Activated naive CD4-positive, alpha-beta T cell treated with anti-CD3 and anti-CD28 coated beads, Interleukin-2, amount 10 ng/mL, durations not matched to agents 7 days and 5 days (primary cell): ENCODE results near the gene PLXNA4.

Source experiments
- CTCF ChIA-PET: fragments of 350-600 bp; sonication (Branson Sonifier 250); formaldehyde crosslinking; loops from one replicate; lab custom pipeline; 2021; ENCODE audit warnings: antibody characterized with exemption; lab: Charles Lee
- DNase-seq: peaks from one replicate; pipeline ENCODE4 v3.0.0-alpha.2; 2020
- H3K27ac Mint-ChIP-seq: one replicate; pipeline ENCODE4 v1.8.0; 2021; ENCODE audit warnings: mild to moderate bottlenecking, moderate library complexity, mixed read lengths
- H3K27me3 Mint-ChIP-seq: one replicate; pipeline ENCODE4 v1.8.0; 2021; ENCODE audit warnings: mild to moderate bottlenecking, mixed read lengths
- H3K36me3 Mint-ChIP-seq: one replicate; pipeline ENCODE4 v1.8.0; 2021; ENCODE audit warnings: mixed read lengths
- H3K4me1 Mint-ChIP-seq: one replicate; pipeline ENCODE4 v1.8.0; 2021; ENCODE audit warnings: mixed read lengths
- H3K4me3 Mint-ChIP-seq: one replicate; pipeline ENCODE4 v1.8.0; 2021; ENCODE audit warnings: mild to moderate bottlenecking, moderate library complexity, mixed read lengths
- H3K9me3 Mint-ChIP-seq: one replicate; pipeline ENCODE4 v1.8.0; 2021; ENCODE audit warnings: mixed read lengths

PLXNA4 gene

DNA sequence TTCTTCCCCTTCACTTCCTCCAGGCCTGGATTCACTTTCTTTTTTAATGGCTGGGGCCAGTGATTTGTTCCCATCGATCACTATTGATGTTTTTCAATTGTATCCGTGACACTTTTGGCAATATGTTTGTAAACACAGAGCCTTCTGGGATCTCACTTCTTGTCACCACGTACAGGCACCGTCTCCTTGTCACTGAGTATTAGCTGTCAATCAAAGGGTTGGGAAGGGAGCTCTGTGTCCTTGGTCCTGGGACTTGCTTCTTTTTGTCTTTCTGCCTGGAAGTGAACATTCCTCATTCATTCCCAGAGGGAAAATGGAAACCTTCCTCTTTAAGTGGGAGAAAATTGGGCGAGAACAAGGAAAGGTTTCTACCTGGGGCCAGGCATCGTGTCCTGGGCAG lies 157.4 kb downstream of the PLXNA4 start:
- no peak for DNase-seq
- Mint-ChIP-seq H3K27me3 (peaks cover 59% of the 10 kb centered on the region), H3K4me1 (peaks cover 23% of the 10 kb centered on the region), H3K9me3 (peaks cover 14% of the 10 kb centered on the region), H3K36me3 (peaks cover 44% of the 10 kb centered on the region), H3K27ac (no peak overlapping the region), H3K4me3 (no peak overlapping the region)
- CTCF ChIA-PET, result interaction anchor here (0.6 kb wide), 1 partner anchor 126 kb away, joined by 4 read pairs; no protein-coding TSS in a partner anchor

DNA sequence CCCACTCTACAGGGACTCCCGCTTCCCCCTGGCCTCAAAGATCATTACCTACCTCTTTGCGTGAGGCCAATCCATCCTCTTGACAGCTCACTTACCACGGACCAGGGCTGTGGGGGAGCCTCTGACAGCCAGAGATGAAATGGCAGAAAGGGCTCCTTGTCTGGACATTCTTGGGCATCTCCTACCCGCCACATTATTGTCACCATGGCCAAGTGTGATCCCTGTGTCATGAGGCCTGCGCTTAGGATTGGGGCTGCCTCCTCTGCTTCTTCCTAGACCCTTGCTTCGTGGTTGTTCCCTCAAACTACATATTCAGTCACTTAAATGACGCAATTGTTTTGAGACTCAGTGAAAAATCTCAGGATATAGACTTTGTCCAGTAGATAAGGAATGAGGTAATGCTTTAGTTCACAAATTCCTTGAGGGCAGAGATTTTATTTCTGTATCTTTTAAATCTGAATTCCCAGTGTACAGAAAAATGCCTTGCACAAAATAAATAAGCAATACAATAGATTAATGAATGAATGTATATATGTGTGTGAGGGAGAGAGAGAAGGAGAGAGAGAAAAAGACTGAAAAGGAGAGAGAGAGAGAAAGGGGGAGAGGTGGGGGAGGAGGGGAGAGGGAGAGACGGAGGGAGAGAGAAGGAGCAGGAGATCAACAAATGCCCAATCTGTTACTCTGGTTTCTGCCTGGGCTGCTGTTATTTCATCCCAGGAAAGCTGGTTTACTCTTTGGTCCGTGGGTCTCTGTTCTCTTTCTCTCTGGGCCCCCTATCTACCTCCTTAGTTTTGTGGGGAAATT lies 159.0 kb downstream of the PLXNA4 start:
- CTCF ChIA-PET, result no interaction called here
- DNase-seq, result no peak
- Mint-ChIP-seq H3K4me1 (peaks cover 24% of the 10 kb centered on the region), H3K36me3 (peaks cover 41% of the 10 kb centered on the region), H3K27me3 (peaks cover 51% of the 10 kb centered on the region), H3K4me3 (no peak overlapping the region), H3K9me3 (peaks cover 14% of the 10 kb centered on the region), H3K27ac (no peak overlapping the region)

DNA sequence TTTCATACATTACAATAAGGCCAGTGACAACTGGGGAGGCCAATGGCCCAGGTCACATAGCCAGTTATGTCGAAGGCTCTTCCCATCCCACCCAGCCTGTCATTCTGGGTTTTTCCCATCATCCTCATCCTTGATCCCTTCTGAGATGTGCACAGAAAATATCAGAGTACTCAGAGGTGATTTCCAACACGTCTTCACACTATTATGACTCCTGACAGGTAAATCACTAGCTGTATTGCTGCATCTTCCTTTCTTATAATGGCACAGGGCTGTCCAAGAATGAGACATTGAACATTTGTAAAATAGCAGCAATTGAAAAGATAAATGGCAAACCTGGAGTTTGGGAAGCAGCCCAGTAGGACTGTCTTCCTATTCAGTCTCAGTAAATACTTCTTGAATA lies 159.9 kb downstream of the PLXNA4 start:
- Mint-ChIP-seq H3K4me1 (peaks cover 24% of the 10 kb centered on the region), H3K27me3 (peaks cover 52% of the 10 kb centered on the region), H3K27ac (no peak overlapping the region), H3K9me3 (peaks cover 14% of the 10 kb centered on the region), H3K4me3 (no peak overlapping the region), H3K36me3 (peaks cover 36% of the 10 kb centered on the region)
- DNase-seq, result no peak
- CTCF ChIA-PET, result no interaction called here

DNA sequence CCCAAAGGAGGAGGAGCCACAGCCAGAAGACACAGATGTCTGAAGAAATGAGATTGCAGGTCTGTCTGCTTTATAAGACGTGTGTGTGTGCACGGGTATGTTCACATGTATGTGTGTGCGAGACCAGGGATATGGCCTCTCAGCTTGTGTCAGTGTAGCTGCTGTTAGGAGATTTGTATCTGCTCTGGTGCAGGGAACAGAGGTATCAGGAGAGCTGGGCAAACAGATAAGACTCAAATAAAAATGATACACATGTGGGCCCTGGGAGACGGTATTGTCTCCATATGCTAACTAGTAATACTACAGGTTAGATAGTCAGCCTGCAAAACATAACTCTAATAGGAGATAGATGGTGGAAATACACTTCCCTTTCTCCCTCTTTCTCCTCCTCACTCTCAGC lies 161.0 kb downstream of the PLXNA4 start:
- no peak overlapping the region for H3K4me3 Mint-ChIP-seq
- H3K27me3 Mint-ChIP-seq, result peaks cover 59% of the 10 kb centered on the region

DNA sequence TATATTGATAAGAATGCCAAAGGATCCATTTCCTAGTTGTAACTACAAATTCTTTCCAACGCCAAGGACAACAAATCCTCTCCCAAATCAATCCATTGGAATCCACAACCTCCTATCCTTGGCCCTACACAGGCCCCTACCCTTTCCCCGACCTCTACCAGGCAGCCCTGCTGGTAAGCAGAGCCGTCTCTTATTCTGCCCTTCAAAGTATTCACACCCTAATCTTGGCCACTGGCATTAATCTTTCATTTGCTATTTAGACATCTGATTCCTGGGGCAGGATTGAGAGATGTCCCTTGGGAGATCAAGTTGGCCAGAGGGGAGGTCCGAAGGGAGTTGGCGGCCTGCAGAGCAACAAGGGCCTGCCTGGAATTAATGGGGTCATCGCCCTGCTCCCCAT lies 161.4 kb downstream of the PLXNA4 start:
- Mint-ChIP-seq H3K36me3 (peaks cover 24% of the 10 kb centered on the region), H3K27me3 (peaks cover 58% of the 10 kb centered on the region), H3K9me3 (peaks cover 2% of the 10 kb centered on the region), H3K4me1 (peaks cover 27% of the 10 kb centered on the region), H3K27ac (no peak overlapping the region), H3K4me3 (no peak overlapping the region)
- no peak for DNase-seq
- CTCF ChIA-PET, result no interaction called here

More for the DNA sequence above, 161.0 kb downstream of the PLXNA4 start:
- CTCF ChIA-PET, result no interaction called here
- Mint-ChIP-seq H3K4me1 (peaks cover 25% of the 10 kb centered on the region), H3K9me3 (peaks cover 5% of the 10 kb centered on the region), H3K36me3 (peaks cover 27% of the 10 kb centered on the region), H3K27ac (no peak overlapping the region)
- no peak for DNase-seq

DNA sequence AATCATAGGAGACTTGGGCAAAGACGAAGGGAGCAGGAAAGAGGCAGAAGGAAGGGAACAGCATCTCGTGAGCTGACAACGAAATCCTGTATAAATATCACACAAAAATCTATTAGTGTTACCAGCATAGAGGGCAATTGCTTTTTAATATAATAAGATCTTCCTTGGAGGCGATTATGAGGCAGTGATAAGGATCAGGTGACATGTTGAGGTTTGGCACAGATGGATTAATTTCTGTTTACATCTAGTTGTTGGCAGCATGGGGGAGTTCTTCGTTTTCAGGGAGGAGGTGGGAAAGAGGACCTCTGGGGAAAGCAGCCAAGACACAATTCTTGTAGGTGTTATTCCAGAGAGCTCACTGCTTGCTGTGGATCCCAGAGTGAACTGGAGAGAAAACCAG lies 163.8 kb downstream of the PLXNA4 start:
- H3K4me1 Mint-ChIP-seq, result peaks cover 12% of the 10 kb centered on the region
- DNase-seq, result no peak
- no peak overlapping the region for H3K27ac Mint-ChIP-seq
- peaks cover 10% of the 10 kb centered on the region for H3K36me3 Mint-ChIP-seq
- no peak overlapping the region for H3K4me3 Mint-ChIP-seq
- H3K27me3 Mint-ChIP-seq, result peaks cover 45% of the 10 kb centered on the region
- no peaks in the 10 kb centered on the region for H3K9me3 Mint-ChIP-seq
- CTCF ChIA-PET, result no interaction called here

DNA sequence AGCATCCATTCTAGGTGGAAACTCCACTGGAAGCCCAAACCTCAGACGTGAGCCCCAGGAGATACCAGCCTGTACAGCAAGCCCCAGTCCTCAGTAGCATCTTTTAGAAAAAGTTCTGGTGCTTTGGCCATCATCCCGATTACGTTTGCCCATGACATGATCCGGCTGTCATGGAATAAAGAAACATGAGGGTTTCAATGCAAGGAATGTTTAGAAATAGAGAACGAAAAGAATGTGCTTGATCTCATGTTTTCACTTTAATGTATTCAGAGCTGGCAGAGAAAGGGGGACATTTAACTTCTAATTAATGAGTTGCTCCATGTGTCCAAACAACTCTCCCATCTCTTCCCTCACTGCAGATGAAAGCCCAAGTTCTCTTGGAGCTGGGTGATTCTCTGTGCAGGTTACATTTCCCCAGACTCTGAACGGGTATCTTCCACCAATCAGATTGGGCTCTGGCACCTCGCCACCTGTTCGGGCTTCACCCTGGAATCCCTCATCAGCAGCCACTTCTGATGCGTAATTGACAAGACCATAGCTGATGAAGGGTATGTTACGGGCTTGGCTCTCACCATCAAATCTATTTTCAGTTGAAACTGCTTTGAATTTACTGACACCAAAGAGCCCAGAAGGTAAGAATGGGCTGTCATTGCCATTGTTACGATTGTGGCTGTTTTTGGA lies 165.3 kb downstream of the PLXNA4 start:
- CTCF ChIA-PET, result interaction anchor here (1.1 kb wide), 1 partner anchor 11 kb away, joined by 3 read pairs; no protein-coding TSS in a partner anchor
- Mint-ChIP-seq H3K4me1 (peaks cover 9% of the 10 kb centered on the region), H3K27ac (no peak overlapping the region), H3K9me3 (no peaks in the 10 kb centered on the region), H3K36me3 (peaks cover 12% of the 10 kb centered on the region), H3K27me3 (peaks cover 35% of the 10 kb centered on the region), H3K4me3 (no peak overlapping the region)
- DNase-seq, result no peak

DNA sequence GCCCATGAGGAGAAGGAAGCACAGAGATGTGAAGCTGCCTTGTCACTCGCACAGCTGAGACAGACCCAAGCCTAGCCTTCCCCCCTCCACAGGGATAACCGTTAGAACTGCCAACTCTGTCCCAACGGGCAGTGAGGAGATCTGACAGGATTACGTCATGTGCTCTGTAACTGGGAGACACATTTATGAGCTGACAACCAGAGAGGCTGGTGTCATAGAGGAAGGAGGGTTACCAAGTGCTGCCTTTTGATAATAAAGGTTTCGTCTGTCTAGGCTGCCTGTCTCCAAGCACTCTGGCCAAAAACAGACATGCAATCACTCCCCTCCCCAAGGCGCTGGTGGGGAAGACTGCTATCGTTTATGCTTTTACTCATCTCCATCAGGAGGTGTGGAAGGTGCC lies 165.9 kb downstream of the PLXNA4 start:
- H3K36me3 Mint-ChIP-seq, result peaks cover 12% of the 10 kb centered on the region
- no peak overlapping the region for H3K4me3 Mint-ChIP-seq
- peaks cover 34% of the 10 kb centered on the region for H3K27me3 Mint-ChIP-seq
- no peaks in the 10 kb centered on the region for H3K9me3 Mint-ChIP-seq
- peaks cover 11% of the 10 kb centered on the region for H3K4me1 Mint-ChIP-seq
- CTCF ChIA-PET, result interaction anchor here (1.1 kb wide), 1 partner anchor 10 kb away, joined by 3 read pairs; no protein-coding TSS in a partner anchor
- no peak overlapping the region for H3K27ac Mint-ChIP-seq
- DNase-seq, result no peak

DNA sequence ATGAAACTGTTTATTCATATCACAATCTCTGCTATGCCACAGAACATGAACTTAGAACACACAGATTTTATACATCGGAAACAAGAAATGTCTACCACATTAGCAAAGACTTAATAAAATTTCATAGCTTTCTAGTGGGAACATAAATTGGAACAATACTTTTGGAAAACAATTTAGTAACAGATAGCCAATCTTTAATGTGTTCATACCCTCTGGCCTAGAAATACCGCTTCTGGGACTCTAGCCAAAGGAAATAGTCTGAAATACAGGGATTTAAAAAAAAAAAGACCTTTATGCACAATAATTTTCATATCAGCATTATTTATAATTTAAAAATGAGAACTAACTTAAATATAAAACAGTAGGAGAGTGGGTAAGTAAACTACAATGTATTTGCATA lies 168.5 kb downstream of the PLXNA4 start:
- Mint-ChIP-seq H3K9me3 (no peaks in the 10 kb centered on the region), H3K27ac (no peak overlapping the region), H3K4me3 (no peak overlapping the region), H3K4me1 (peaks cover 16% of the 10 kb centered on the region), H3K36me3 (peaks cover 18% of the 10 kb centered on the region), H3K27me3 (peaks cover 32% of the 10 kb centered on the region)
- CTCF ChIA-PET, result no interaction called here
- DNase-seq, result no peak

DNA sequence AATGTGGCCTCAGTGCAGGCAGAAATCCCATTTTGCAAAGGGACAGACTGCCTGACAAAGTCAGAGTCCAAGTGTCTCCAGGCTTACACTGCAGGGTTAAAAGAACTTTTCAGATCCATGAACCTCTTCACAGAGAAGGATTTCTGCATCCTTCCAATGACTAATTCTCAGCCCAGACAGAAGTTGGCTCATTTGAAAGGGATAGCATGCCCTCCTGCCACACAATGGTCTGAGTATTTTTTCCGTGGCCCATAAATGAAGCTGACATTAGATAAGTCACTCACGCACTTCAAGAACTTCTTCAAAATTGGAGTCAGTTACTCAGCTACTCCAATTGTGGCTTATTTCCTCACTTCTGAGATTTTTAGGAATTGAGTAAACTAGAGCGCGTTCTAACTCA lies 170.2 kb downstream of the PLXNA4 start:
- CTCF ChIA-PET, result no interaction called here
- H3K4me3 Mint-ChIP-seq, result no peak overlapping the region
- H3K36me3 Mint-ChIP-seq, result peaks cover 28% of the 10 kb centered on the region
- peaks cover 18% of the 10 kb centered on the region for H3K4me1 Mint-ChIP-seq
- DNase-seq, result no peak
- peaks cover 28% of the 10 kb centered on the region for H3K27me3 Mint-ChIP-seq
- no peak overlapping the region for H3K27ac Mint-ChIP-seq
- H3K9me3 Mint-ChIP-seq, result peaks cover 9% of the 10 kb centered on the region

DNA sequence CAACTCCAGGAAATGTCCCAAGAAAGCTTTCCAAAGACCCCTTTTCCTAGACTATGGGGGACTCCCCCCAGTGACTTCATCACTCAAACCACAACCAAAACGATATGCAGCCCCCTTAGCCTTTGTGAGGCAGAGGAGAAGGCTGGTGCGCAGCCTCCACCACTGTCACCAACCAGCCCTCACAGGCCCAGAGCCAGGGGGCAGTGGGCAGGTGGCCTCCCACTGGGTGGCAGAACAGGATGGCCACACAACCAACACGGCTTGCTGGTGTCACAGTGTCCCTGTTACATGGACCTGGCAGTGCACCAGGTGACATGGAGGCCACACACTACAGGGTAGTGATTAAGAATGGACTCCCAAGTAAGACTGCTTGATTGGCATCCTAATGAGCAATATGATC lies 172.0 kb downstream of the PLXNA4 start:
- peaks cover 22% of the 10 kb centered on the region for H3K4me1 Mint-ChIP-seq
- no peak overlapping the region for H3K4me3 Mint-ChIP-seq
- DNase-seq, result no peak
- H3K9me3 Mint-ChIP-seq, result peaks cover 9% of the 10 kb centered on the region
- H3K36me3 Mint-ChIP-seq, result peaks cover 37% of the 10 kb centered on the region
- CTCF ChIA-PET, result interaction anchor here (1.2 to 1.9 kb wide), 2 partner anchors 10 to 176 kb away, joined by 4 to 5 read pairs; no protein-coding TSS in a partner anchor
- peaks cover 22% of the 10 kb centered on the region for H3K27me3 Mint-ChIP-seq
- no peak overlapping the region for H3K27ac Mint-ChIP-seq

DNA sequence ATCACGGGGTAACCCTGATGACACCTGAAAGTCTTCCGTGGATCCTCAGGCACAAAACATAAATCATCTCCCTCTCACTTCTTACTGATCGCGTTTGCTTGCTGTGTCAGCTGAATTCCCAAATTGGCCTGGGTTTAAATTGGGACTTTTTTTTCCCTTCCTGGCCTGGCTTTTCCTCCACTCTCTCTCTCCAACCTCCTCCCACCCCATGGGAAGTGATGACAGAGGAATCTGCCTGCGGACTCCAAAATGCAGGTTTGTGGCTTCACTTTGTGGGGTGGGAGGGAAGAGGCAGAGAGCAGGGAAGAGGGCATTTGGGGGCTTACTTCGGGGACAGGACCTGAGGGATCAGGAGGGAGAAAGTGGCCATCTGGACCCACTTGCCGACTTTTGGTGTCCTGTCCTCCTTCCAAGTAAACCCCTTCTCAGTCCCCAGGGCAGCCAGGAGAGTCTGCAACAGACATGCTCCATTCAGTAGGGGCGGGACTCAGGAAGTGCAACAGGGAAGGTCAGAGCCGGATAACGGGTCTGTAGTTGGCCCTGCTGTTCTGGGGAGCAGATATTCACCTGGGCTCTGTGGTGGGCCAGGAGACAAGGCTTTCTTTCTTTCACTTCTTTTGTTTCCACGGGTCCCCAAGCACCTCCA lies 172.7 kb downstream of the PLXNA4 start:
- Mint-ChIP-seq H3K4me3 (no peak overlapping the region), H3K9me3 (peaks cover 9% of the 10 kb centered on the region), H3K27ac (no peak overlapping the region), H3K4me1 (peaks cover 22% of the 10 kb centered on the region), H3K27me3 (peaks cover 18% of the 10 kb centered on the region), H3K36me3 (peaks cover 37% of the 10 kb centered on the region)
- CTCF ChIA-PET, result interaction anchor here (1.1 to 1.9 kb wide), 2 partner anchors 9 to 177 kb away, joined by 3 to 5 read pairs; no protein-coding TSS in a partner anchor
- no peak for DNase-seq

DNA sequence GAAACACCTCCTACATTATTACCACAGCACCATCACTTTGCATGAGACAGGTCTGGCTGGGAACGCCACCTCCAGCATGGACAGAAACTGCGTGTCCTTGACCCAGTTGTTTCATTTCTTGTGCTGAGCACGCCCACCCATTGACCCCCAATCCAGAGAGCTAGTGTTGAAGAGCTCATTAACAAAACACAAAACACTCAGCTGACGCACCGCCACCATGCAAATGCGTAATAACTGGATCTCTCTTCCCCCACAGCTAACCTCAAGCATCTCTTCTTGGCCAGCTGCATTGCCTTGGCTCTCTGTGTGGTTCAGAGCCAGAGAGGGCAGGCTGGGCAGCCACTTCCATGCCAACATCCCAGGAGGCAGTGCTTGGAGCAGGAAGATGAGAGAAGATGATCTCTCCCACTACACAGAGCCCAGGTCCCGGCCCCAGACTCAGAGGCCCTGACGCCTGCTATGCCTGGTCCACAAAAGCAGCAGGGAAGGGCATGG lies 173.5 kb downstream of the PLXNA4 start:
- no peak overlapping the region for H3K27ac Mint-ChIP-seq
- peaks cover 18% of the 10 kb centered on the region for H3K27me3 Mint-ChIP-seq
- H3K36me3 Mint-ChIP-seq, result peaks cover 36% of the 10 kb centered on the region
- H3K4me3 Mint-ChIP-seq, result no peak overlapping the region
- H3K4me1 Mint-ChIP-seq, result peaks cover 23% of the 10 kb centered on the region
- H3K9me3 Mint-ChIP-seq, result peaks cover 9% of the 10 kb centered on the region
- CTCF ChIA-PET, result interaction anchor here (1.1 to 12.4 kb wide), 2 partner anchors 8 to 174 kb away, joined by 3 to 240 read pairs; partner anchors contain the start of gene PLXNA4
- no peak for DNase-seq

DNA sequence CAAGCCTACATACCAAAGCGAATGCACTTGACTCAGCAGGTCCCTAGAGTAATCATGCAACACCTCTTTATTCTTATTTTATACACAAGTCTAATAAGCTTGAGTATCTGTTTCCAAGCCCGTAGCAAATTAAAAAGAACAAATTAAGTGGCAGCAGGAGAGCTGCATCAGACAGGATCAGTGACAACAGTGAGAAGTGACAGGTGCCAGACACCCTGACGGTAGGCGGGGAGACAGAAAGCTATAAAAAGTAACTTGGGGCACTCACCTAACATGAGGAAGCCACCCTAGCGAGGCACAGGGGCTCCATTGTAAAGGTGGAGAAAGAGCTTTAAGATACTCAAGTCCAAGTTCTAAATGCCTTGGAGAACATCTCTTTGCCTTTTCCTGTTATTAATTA lies 174.2 kb downstream of the PLXNA4 start:
- DNase-seq, result no peak
- no peak overlapping the region for H3K4me3 Mint-ChIP-seq
- peaks cover 18% of the 10 kb centered on the region for H3K27me3 Mint-ChIP-seq
- H3K27ac Mint-ChIP-seq, result no peak overlapping the region
- CTCF ChIA-PET, result interaction anchor here (1.5 to 12.4 kb wide), 2 partner anchors 175 to 457 kb away, joined by 3 to 240 read pairs; partner anchors contain the start of gene PLXNA4
- H3K9me3 Mint-ChIP-seq, result peaks cover 9% of the 10 kb centered on the region
- H3K36me3 Mint-ChIP-seq, result peaks cover 38% of the 10 kb centered on the region
- H3K4me1 Mint-ChIP-seq, result peaks cover 28% of the 10 kb centered on the region
